22Rv1 (cell line): ENCODE data around the gene NPTX1.

Experiments
- ZFX ChIP-seq: fragments of 450-650 bp; IDR thresholded peaks from 2 replicates; pipeline ENCODE4 v1.6.1; 2017; ENCODE audit warnings: antibody characterized with exemption, borderline replicate concordance
- TF ChIP-seq, protein P1 (sequence below): fragments of 450-650 bp; IDR thresholded peaks from 2 replicates; pipeline ENCODE4 v1.5.1; 2017; ENCODE audit warnings: mild to moderate bottlenecking

DNA sequence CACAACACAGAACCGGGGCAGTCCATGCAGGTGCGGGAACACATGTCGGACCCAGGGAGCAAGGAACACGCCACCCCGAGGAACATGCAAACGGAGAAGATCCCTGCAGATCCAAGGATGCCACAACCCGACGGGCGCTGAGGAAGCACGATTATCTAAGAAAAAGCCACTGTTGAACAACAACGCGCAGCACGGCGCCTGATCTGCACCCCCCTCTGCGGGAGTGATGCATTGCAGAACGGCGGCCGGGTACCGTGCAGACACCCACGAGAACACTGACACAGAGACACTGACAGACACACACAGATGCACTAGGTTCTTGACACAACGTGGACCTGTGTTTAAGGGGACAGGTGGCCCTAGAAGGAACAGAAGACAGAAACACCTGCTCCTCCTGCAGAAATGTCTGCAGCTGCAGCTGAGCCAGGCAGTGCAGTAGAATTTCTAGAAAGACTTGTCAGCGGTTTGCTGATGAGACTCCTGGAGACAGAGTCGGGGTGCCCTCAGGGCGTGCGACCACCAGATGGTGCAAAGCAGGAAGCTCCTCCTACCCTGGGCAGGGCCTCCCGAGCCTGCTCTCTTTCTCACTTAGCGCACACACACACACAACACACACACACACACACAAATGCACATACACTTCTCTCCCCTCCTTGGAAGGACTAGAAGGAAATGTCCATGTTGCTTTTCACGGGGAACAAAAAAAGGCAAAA, 7.5 kb downstream of the NPTX1 start:
- TF ChIP-seq, protein P1, sequence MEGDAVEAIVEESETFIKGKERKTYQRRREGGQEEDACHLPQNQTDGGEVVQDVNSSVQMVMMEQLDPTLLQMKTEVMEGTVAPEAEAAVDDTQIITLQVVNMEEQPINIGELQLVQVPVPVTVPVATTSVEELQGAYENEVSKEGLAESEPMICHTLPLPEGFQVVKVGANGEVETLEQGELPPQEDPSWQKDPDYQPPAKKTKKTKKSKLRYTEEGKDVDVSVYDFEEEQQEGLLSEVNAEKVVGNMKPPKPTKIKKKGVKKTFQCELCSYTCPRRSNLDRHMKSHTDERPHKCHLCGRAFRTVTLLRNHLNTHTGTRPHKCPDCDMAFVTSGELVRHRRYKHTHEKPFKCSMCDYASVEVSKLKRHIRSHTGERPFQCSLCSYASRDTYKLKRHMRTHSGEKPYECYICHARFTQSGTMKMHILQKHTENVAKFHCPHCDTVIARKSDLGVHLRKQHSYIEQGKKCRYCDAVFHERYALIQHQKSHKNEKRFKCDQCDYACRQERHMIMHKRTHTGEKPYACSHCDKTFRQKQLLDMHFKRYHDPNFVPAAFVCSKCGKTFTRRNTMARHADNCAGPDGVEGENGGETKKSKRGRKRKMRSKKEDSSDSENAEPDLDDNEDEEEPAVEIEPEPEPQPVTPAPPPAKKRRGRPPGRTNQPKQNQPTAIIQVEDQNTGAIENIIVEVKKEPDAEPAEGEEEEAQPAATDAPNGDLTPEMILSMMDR, result no peak
- TF ChIP-seq ZFX, result no peak
